ENCODE data around the gene ZNF470.

- TF ChIP-seq SPI1 (IDR thresholded peaks at IDR 0.05; ENCODE audit: low read depth, low read length): peak; percentile 18; the same call in 1 of the 2 replicates
- TF ChIP-seq TAF1 (IDR thresholded peaks at IDR 0.05; ENCODE audit: low read depth, low read length): no peak
- TF ChIP-seq POLR2AphosphoS5 (IDR thresholded peaks at IDR 0.05; ENCODE audit: low read depth, low read length): no peak
- TF ChIP-seq POLR2A (IDR thresholded peaks at IDR 0.05; ENCODE audit: low read depth, low read length): no peak
- TF ChIP-seq POU2F2 (IDR thresholded peaks at IDR 0.05; ENCODE audit: low read depth, low read length): no peak
- TF ChIP-seq PAX5 (IDR thresholded peaks at IDR 0.05; ENCODE audit: insufficient read depth, low read length, severe bottlenecking): no peak
Observed at GRCh38 chr19:56567274-56568120, at the start of gene ZNF470.
